OCI-LY3 (cell line): ENCODE measurements around the gene TRAPPC12.
A peak's percentile ranks its signal among the peaks of the same experiment; 100 is the strongest.

ENCODE experiments used
- H2AFZ ChIP-seq: fragments of 200-600, 300-600 bp; shearing (Covaris generic); 2 replicates; pipeline ENCODE4 v1.6.0; 2014; ENCODE audit warnings: antibody characterized with exemption, low read depth, low read length
- H3K27ac ChIP-seq: fragments of 200-600, 300-600 bp; sonication (generic); 2 replicates; pipeline ENCODE4 v1.5.1; 2014; ENCODE audit warnings: mild to moderate bottlenecking, low read length, moderate library complexity, mixed read lengths
- H3K27me3 ChIP-seq: fragments of 200-600, 300-600 bp; sonication (generic); 2 replicates; pipeline ENCODE4 v1.6.1; 2014; ENCODE audit warnings: low read depth, low read length, mixed read lengths
- H3K36me3 ChIP-seq: fragments of 200-600, 300-600 bp; sonication (generic); replicated peaks from 2 replicates; pipeline ENCODE3; 2014; ENCODE audit warnings: low read depth, low read length, mixed read lengths
- H3K4me1 ChIP-seq: fragments of 300-600, 200-600 bp; sonication (generic); 2 replicates; pipeline ENCODE4 v1.6.1; 2014; ENCODE audit warnings: low read length, mixed read lengths
- H3K4me2 ChIP-seq: fragments of 200-600, 300-600 bp; sonication (generic); 2 replicates; pipeline ENCODE4 v1.6.1; 2014; ENCODE audit warnings: low read length, mixed read lengths
- H3K4me3 ChIP-seq: fragments of 300-600, 200-600 bp; sonication (generic); 2 replicates; pipeline ENCODE4 v1.5.1; 2014; ENCODE audit warnings: antibody characterized with exemption, mild to moderate bottlenecking, low read length, moderate library complexity
- H3K79me2 ChIP-seq: fragments of 300-600, 200-600 bp; shearing (Covaris generic); 2 replicates; pipeline ENCODE4 v1.6.1; 2014; ENCODE audit warnings: mild to moderate bottlenecking, low read length, mixed read lengths
- H3K9ac ChIP-seq: fragments of 300-600, 200-600 bp; shearing (Covaris generic); 2 replicates; pipeline ENCODE4 v1.6.0; 2014; ENCODE audit warnings: mild to moderate bottlenecking, low read length, moderate library complexity
- H3K9me3 ChIP-seq: fragments of 200-600, 300-600 bp; shearing (Covaris generic); 2 replicates; pipeline ENCODE4 v1.6.1; 2014; ENCODE audit warnings: low read length, mixed read lengths; ENCODE audit not compliant: insufficient read depth
- H4K20me1 ChIP-seq: fragments of 200-600, 300-600 bp; sonication (generic); 2 replicates; pipeline ENCODE4 v1.6.1; 2016; ENCODE audit warnings: low read length, mixed read lengths; ENCODE audit not compliant: insufficient read depth
- CTCF ChIP-seq: fragments of 200-600, 300-600 bp; sonication (generic); IDR thresholded peaks from 2 replicates; pipeline ENCODE4 v1.5.1; 2014; ENCODE audit warnings: antibody characterized with exemption, low read length, low read depth
- EZH2phosphoT487 ChIP-seq: fragments of 200-600 bp; shearing (Covaris generic); IDR thresholded peaks from 2 replicates; pipeline ENCODE4 v1.6.1; 2018; ENCODE audit warnings: antibody characterized with exemption, mixed run types, low read depth

TRAPPC12 gene

GRCh38 chr2:3376821-3377220, 2.7 kb upstream of the TRAPPC12 start:
- TF ChIP-seq EZH2phosphoT487 (no peak), CTCF (no peak)
- no peaks in the 10 kb centered on the region for H3K9me3 ChIP-seq
- H3K4me1 ChIP-seq: peaks cover 24% of the 10 kb centered on the region
- H4K20me1 ChIP-seq: peaks cover 3% of the 10 kb centered on the region; the same call in 1 of the 2 replicates
- 0 out of 2 replicates have a peak overlapping the region, but pooled peaks have one; percentile 51 for H2AFZ ChIP-seq
- H3K27me3 ChIP-seq: no peaks in the 10 kb centered on the region
- H3K9ac ChIP-seq: peak overlapping the region; percentile 83
- peaks cover 59% of the 10 kb centered on the region for H3K79me2 ChIP-seq
- peak overlapping the region; percentile 94 for H3K4me2 ChIP-seq
- peak overlapping the region; percentile 61; the same call in 1 of the 2 replicates for H3K27ac ChIP-seq
- H3K36me3 ChIP-seq: peaks cover 14% of the 10 kb centered on the region
- peak overlapping the region; percentile 84 for H3K4me3 ChIP-seq

- peak overlapping the region; percentile 84 for H3K4me3 ChIP-seq
- no peaks in the 10 kb centered on the region for H3K9me3 ChIP-seq
- peaks cover 63% of the 10 kb centered on the region for H3K79me2 ChIP-seq
- peaks cover 3% of the 10 kb centered on the region; the same call in 1 of the 2 replicates for H4K20me1 ChIP-seq
- H3K9ac ChIP-seq: peak overlapping the region; percentile 83
- peak overlapping the region; percentile 94 for H3K4me2 ChIP-seq
- H3K36me3 ChIP-seq: peaks cover 16% of the 10 kb centered on the region
- TF ChIP-seq EZH2phosphoT487 (no peak), CTCF (no peak)
- no peaks in the 10 kb centered on the region for H3K27me3 ChIP-seq
- H2AFZ ChIP-seq: peak overlapping the region; percentile 51; the same call in 1 of the 2 replicates
- peak overlapping the region; percentile 61 for H3K27ac ChIP-seq
- peaks cover 24% of the 10 kb centered on the region for H3K4me1 ChIP-seq
Observed at GRCh38 chr2:3377279-3377611, 2.2 kb upstream of the TRAPPC12 start.

DNA sequence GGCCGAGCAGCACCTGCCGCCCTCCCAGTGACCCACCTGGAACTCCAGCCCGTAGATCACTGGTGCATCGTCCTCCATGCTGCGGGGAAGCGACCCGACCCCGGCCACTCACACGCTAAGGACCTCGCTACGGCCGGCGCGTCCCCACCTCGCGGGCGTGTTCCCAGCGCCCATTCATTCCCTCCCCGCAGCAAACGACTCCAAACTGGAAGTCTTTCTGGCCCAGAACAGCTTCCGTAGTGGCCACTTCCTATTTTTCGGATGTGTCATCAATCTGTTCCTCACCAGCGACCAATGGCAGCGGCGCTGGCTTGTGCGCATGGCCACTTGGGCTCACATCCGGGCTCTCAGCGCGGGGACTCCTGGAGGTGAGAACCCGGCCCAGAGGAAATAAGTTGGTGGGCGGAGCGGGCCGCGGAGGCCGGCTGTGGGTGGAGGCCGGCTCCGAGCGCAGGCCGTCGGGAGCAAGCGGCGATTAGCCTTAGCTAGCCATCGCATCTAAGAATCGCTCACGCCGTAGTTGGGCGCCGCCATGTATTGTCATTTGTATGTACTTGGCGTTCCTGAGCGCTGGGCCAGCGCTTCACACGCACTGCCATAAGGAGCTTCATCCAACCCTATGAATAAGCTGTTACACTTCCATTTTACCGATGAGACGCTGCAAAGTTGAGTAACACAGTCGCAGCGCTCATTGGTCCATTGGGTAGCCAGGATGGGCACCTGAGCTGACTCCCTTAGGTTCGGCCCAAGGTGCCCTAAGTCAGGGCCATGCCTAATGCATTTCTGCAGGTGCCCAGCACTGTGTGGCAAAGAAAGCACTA, 1.7 kb upstream of the TRAPPC12 start, which contains the start of gene EIPR1:
Gene EIPR1 (minus strand): TSS at position 207 of the 821 bp plus-strand sequence. CDS start 129 bp downstream, at position 78.
- no peak for TF ChIP-seq CTCF
- TF ChIP-seq EZH2phosphoT487: no peak
- Histone ChIP-seq H3K4me3 (peak within 1 kb of the TSS; percentile 84), H3K4me2 (peak within 1 kb of the TSS; percentile 100), H4K20me1 (peaks cover 3% of the 10 kb centered on the region; the same call in 1 of the 2 replicates), H3K4me1 (peaks cover 24% of the 10 kb centered on the region), H3K9ac (peak within 1 kb of the TSS; percentile 83), H3K36me3 (peaks cover 20% of the 10 kb centered on the region), H3K9me3 (no peaks in the 10 kb centered on the region), H3K27ac (peak within 1 kb of the TSS; percentile 77), H2AFZ (peak within 1 kb of the TSS; percentile 73), H3K79me2 (peaks cover 67% of the 10 kb centered on the region), H3K27me3 (no peaks in the 10 kb centered on the region)

DNA sequence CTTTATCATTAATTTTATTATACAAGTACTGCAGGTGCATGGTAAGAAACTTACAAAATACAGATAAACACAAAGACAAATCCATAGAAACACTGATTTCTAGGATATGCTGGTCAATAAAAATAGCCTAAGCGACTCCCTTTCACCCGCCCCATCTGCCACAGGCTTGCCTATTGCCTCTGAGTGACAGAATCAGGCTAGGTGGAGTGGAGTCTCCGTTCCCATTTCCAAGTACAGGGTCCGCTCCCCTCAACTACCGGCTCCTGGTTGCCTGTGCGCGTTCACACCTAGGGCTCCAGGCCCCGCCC, 201 bp upstream of the TRAPPC12 start:
- peaks cover 75% of the 10 kb centered on the region for H3K79me2 ChIP-seq
- H3K9me3 ChIP-seq: no peaks in the 10 kb centered on the region
- H4K20me1 ChIP-seq: peaks cover 3% of the 10 kb centered on the region; the same call in 1 of the 2 replicates
- H3K27me3 ChIP-seq: no peaks in the 10 kb centered on the region
- H3K4me1 ChIP-seq: peaks cover 24% of the 10 kb centered on the region
- H3K4me2 ChIP-seq: peak overlapping the region; percentile 100
- H3K9ac ChIP-seq: peak overlapping the region; percentile 81
- H2AFZ ChIP-seq: no peak overlapping the region
- peaks cover 22% of the 10 kb centered on the region for H3K36me3 ChIP-seq
- H3K27ac ChIP-seq: peak overlapping the region; percentile 57
- H3K4me3 ChIP-seq: peak overlapping the region; percentile 84
- TF ChIP-seq CTCF: no peak
- no peak for TF ChIP-seq EZH2phosphoT487
